ENCODE data around the gene SLC25A21.

The SLC25A21 gene

GRCh38 chr14:36666416-36667206 is 505.8 kb downstream of the SLC25A21 start:
- peak overlapping the region; percentile 21 for H3K4me3 ChIP-seq (ENCODE audit: extremely low read depth, insufficient read depth, low read length, poor library complexity, severe bottlenecking)
- H3K27ac ChIP-seq (ENCODE audit: low read depth, low read length, severe bottlenecking), result no peak overlapping the region
- WGBS, 2 experiments (ENCODE audit: insufficient coverage in 2 of 2), result 5 to 6% methylated on average over 44 to 58 of the region's 68 CpGs
- no peaks in the 10 kb centered on the region for H3K9me3 ChIP-seq (ENCODE audit: control insufficient read depth, low read length)
- peaks cover 6% of the 10 kb centered on the region for H3K4me1 ChIP-seq (ENCODE audit: control insufficient read depth, insufficient read depth, low read length, poor library complexity, severe bottlenecking)
- no peaks in the 10 kb centered on the region for H3K36me3 ChIP-seq (ENCODE audit: control insufficient read depth, insufficient read depth, low read length)

GRCh38 chr14:36665887-36666415 is 506.5 kb downstream of the SLC25A21 start:
- Histone ChIP-seq H3K9me3 (ENCODE audit: control insufficient read depth, low read length) (no peaks in the 10 kb centered on the region), H3K27ac (ENCODE audit: low read depth, low read length, severe bottlenecking) (no peak overlapping the region), H3K4me1 (ENCODE audit: control insufficient read depth, insufficient read depth, low read length, poor library complexity, severe bottlenecking) (peaks cover 10% of the 10 kb centered on the region), H3K36me3 (ENCODE audit: control insufficient read depth, insufficient read depth, low read length) (no peaks in the 10 kb centered on the region), H3K4me3 (ENCODE audit: extremely low read depth, insufficient read depth, low read length, poor library complexity, severe bottlenecking) (no peak overlapping the region)
- WGBS, 2 experiments (ENCODE audit: insufficient coverage in 2 of 2), result 9 to 16% methylated on average over 10 to 14 of the region's 18 CpGs

GRCh38 chr14:36664322-36665193 is 507.8 kb downstream of the SLC25A21 start:
- 3 to 5% methylated on average over 4 of the region's 9 CpGs for WGBS, 2 experiments (ENCODE audit: insufficient coverage in 2 of 2)
- H3K4me3 ChIP-seq (ENCODE audit: extremely low read depth, insufficient read depth, low read length, poor library complexity, severe bottlenecking), result no peak overlapping the region

GRCh38 chr14:36663404-36664321 is 508.7 kb downstream of the SLC25A21 start:
- Histone ChIP-seq H3K36me3 (ENCODE audit: control insufficient read depth, insufficient read depth, low read length) (no peaks in the 10 kb centered on the region), H3K9me3 (ENCODE audit: control insufficient read depth, low read length) (no peaks in the 10 kb centered on the region), H3K4me1 (ENCODE audit: control insufficient read depth, insufficient read depth, low read length, poor library complexity, severe bottlenecking) (peaks cover 16% of the 10 kb centered on the region), H3K27ac (ENCODE audit: low read depth, low read length, severe bottlenecking) (no peak overlapping the region), H3K4me3 (ENCODE audit: extremely low read depth, insufficient read depth, low read length, poor library complexity, severe bottlenecking) (peak overlapping the region; percentile 44)
- WGBS, 2 experiments (ENCODE audit: insufficient coverage in 2 of 2), result 1 to 2% methylated on average over 24 to 30 of the region's 39 CpGs

More at GRCh38 chr14:36664322-36665193, 507.8 kb downstream of the SLC25A21 start:
- no peaks in the 10 kb centered on the region for H3K9me3 ChIP-seq (ENCODE audit: control insufficient read depth, low read length)
- peaks cover 15% of the 10 kb centered on the region for H3K4me1 ChIP-seq (ENCODE audit: control insufficient read depth, insufficient read depth, low read length, poor library complexity, severe bottlenecking)
- no peak overlapping the region for H3K27ac ChIP-seq (ENCODE audit: low read depth, low read length, severe bottlenecking)
- no peaks in the 10 kb centered on the region for H3K36me3 ChIP-seq (ENCODE audit: control insufficient read depth, insufficient read depth, low read length)

GRCh38 chr14:36662543-36663403 is 509.6 kb downstream of the SLC25A21 start:
- 0 to 1% methylated on average over 61 of the region's 71 CpGs for WGBS, 2 experiments (ENCODE audit: insufficient coverage in 2 of 2)
- H3K36me3 ChIP-seq (ENCODE audit: control insufficient read depth, insufficient read depth, low read length), result no peaks in the 10 kb centered on the region
- peaks cover 19% of the 10 kb centered on the region for H3K4me1 ChIP-seq (ENCODE audit: control insufficient read depth, insufficient read depth, low read length, poor library complexity, severe bottlenecking)
- peak overlapping the region; percentile 44 for H3K4me3 ChIP-seq (ENCODE audit: extremely low read depth, insufficient read depth, low read length, poor library complexity, severe bottlenecking)
- no peaks in the 10 kb centered on the region for H3K9me3 ChIP-seq (ENCODE audit: control insufficient read depth, low read length)
- no peak overlapping the region for H3K27ac ChIP-seq (ENCODE audit: low read depth, low read length, severe bottlenecking)

- peak overlapping the region; percentile 44 for H3K4me3 ChIP-seq (ENCODE audit: extremely low read depth, insufficient read depth, low read length, poor library complexity, severe bottlenecking)
- no peak overlapping the region for H3K27ac ChIP-seq (ENCODE audit: low read depth, low read length, severe bottlenecking)
- peaks cover 24% of the 10 kb centered on the region for H3K4me1 ChIP-seq (ENCODE audit: control insufficient read depth, insufficient read depth, low read length, poor library complexity, severe bottlenecking)
- no peaks in the 10 kb centered on the region for H3K36me3 ChIP-seq (ENCODE audit: control insufficient read depth, insufficient read depth, low read length)
- H3K9me3 ChIP-seq (ENCODE audit: control insufficient read depth, low read length), result no peaks in the 10 kb centered on the region
- 0% methylated on average over 3 to 5 of the region's 11 CpGs for WGBS, 2 experiments (ENCODE audit: insufficient coverage in 2 of 2)
These were observed 510.2 kb downstream of the SLC25A21 start for GRCh38 chr14:36662258-36662542.

GRCh38 chr14:36661506-36662257 is 510.7 kb downstream of the SLC25A21 start, which contains the start of gene PAX9:
Gene PAX9, plus strand, starts transcription at chr14:36661860. Its CDS starts 230 bp downstream, at chr14:36662090.
- WGBS, 2 experiments (ENCODE audit: insufficient coverage in 2 of 2), result 0% methylated on average over 20 to 24 of the region's 44 CpGs

GRCh38 chr14:36660736-36661505 is 511.5 kb downstream of the SLC25A21 start:
- Histone ChIP-seq H3K4me3 (ENCODE audit: extremely low read depth, insufficient read depth, low read length, poor library complexity, severe bottlenecking) (peak overlapping the region; percentile 44), H3K4me1 (ENCODE audit: control insufficient read depth, insufficient read depth, low read length, poor library complexity, severe bottlenecking) (peaks cover 30% of the 10 kb centered on the region), H3K9me3 (ENCODE audit: control insufficient read depth, low read length) (no peaks in the 10 kb centered on the region), H3K36me3 (ENCODE audit: control insufficient read depth, insufficient read depth, low read length) (no peaks in the 10 kb centered on the region), H3K27ac (ENCODE audit: low read depth, low read length, severe bottlenecking) (no peak overlapping the region)
- 1 to 6% methylated on average over 22 to 25 of the region's 35 CpGs for WGBS, 2 experiments (ENCODE audit: insufficient coverage in 2 of 2)

More at GRCh38 chr14:36661506-36662257, 510.7 kb downstream of the SLC25A21 start, which contains the start of gene PAX9:
- peak within 1 kb of the TSS; percentile 44 for H3K4me3 ChIP-seq (ENCODE audit: extremely low read depth, insufficient read depth, low read length, poor library complexity, severe bottlenecking)
- H3K36me3 ChIP-seq (ENCODE audit: control insufficient read depth, insufficient read depth, low read length), result no peaks in the 10 kb centered on the region
- H3K27ac ChIP-seq (ENCODE audit: low read depth, low read length, severe bottlenecking), result no peak within 1 kb of the TSS
- peaks cover 29% of the 10 kb centered on the region for H3K4me1 ChIP-seq (ENCODE audit: control insufficient read depth, insufficient read depth, low read length, poor library complexity, severe bottlenecking)
- H3K9me3 ChIP-seq (ENCODE audit: control insufficient read depth, low read length), result no peaks in the 10 kb centered on the region
